HepG2 (cell line): ENCODE measurements around the gene ZNF117. TPM values are rescaled to one million over a fixed set of nuclear protein-coding genes. Genes with fewer than 3 reads are reported as not detected.
A peak's percentile ranks its signal among the peaks of the same experiment; 100 is the strongest.

Experiments used
- ATAD3A ChIP-seq: sonication (generic); formaldehyde crosslinking; IDR thresholded peaks from 2 replicates; pipeline ENCODE4 v1.4.0; 2020; ENCODE audit warnings: missing genetic modification reagents
- HNRNPLL ChIP-seq: fragments of 200-400 bp; formaldehyde crosslinking; IDR thresholded peaks from 2 replicates; pipeline ENCODE4 v1.6.1; 2017; ENCODE audit warnings: mild to moderate bottlenecking, low read depth, low read length; ENCODE audit not compliant: poor library complexity, severe bottlenecking
- KLF9 ChIP-seq: IDR thresholded peaks from 2 replicates; pipeline ENCODE4 v1.6.1; 2016; ENCODE audit warnings: low read depth
- MAFK ChIP-seq, 2 experiments: IDR thresholded peaks in 1 of 2; conservative IDR thresholded peaks in 1 of 2; 2 replicates each; pipeline ENCODE4 v1.6.1; 2011; ENCODE audit warnings: improper control_type of control experiment in 2 of 2, low read length in 2 of 2
- MAZ ChIP-seq, 2 experiments: sonication (generic) in 1 of 2; formaldehyde crosslinking in 1 of 2; IDR thresholded peaks; 2 replicates each; pipeline versions ENCODE4 v1.5.0 to v1.6.1; 2012 to 2020; ENCODE audit warnings: low read depth in 2 of 2, mild to moderate bottlenecking in 2 of 2, borderline replicate concordance in 1 of 2, improper control_type of control experiment in 1 of 2, low read length in 1 of 2, missing genetic modification reagents in 1 of 2, moderate library complexity in 1 of 2
- MIXL1 ChIP-seq: IDR thresholded peaks from 2 replicates; pipeline ENCODE4 v1.6.1; 2016
- NPAS2 ChIP-seq: sonication (generic); formaldehyde crosslinking; IDR thresholded peaks from 2 replicates; pipeline ENCODE4 v1.8.0; 2022; ENCODE audit warnings: mild to moderate bottlenecking, missing genetic modification reagents, borderline replicate concordance
- PCBP1 ChIP-seq: fragments of 200-400 bp; formaldehyde crosslinking; IDR thresholded peaks from 2 replicates; pipeline ENCODE4 v1.6.1; 2017; ENCODE audit warnings: mild to moderate bottlenecking, low read depth, low read length, borderline replicate concordance
- RCOR2 ChIP-seq: IDR thresholded peaks from 2 replicates; pipeline ENCODE4 v1.6.1; 2016; ENCODE audit warnings: missing biosample characterization, missing genetic modification reagents
- REL ChIP-seq: sonication (generic); formaldehyde crosslinking; conservative IDR thresholded peaks from 2 replicates; pipeline ENCODE4 v1.8.0; 2022; ENCODE audit warnings: mild to moderate bottlenecking, missing genetic modification reagents, moderate library complexity
- SP4 ChIP-seq: sonication (generic); formaldehyde crosslinking; IDR thresholded peaks from 2 replicates; pipeline ENCODE4 v1.8.1; 2023; ENCODE audit warnings: mild to moderate bottlenecking, missing genetic modification reagents
- TBP ChIP-seq: sonication (generic); formaldehyde crosslinking; IDR thresholded peaks from 2 replicates; pipeline ENCODE4 v1.5.0; 2020; ENCODE audit warnings: missing genetic modification reagents
- ZMYM3 ChIP-seq: sonication (generic); formaldehyde crosslinking; IDR thresholded peaks from 2 replicates; pipeline ENCODE4 v1.5.1; 2020; ENCODE audit warnings: mild to moderate bottlenecking, missing genetic modification reagents
- ZNF251 ChIP-seq: sonication (generic); formaldehyde crosslinking; IDR thresholded peaks from 2 replicates; pipeline ENCODE4 v1.9.0; 2021; ENCODE audit warnings: mild to moderate bottlenecking, missing genetic modification reagents
- ZNF570 ChIP-seq: sonication (generic); formaldehyde crosslinking; IDR thresholded peaks from 2 replicates; pipeline ENCODE4 v1.4.0; 2020; ENCODE audit warnings: mild to moderate bottlenecking, missing genetic modification reagents, borderline replicate concordance
- ZNF850 ChIP-seq: sonication (generic); formaldehyde crosslinking; conservative IDR thresholded peaks from 2 replicates; pipeline ENCODE4 v1.9.0; 2021; ENCODE audit warnings: mild to moderate bottlenecking, missing genetic modification reagents
- polyA plus RNA-seq, 8 experiments: library from polyadenylated mRNA; depleted of rRNA in 3 of 8; stranded (reverse) in 7 of 8; unstranded in 1 of 8; fragments of >200 nt; fragmentation: Illumina TruSeq in 4 of 8; extraction: Trizol in 4 of 8; gene quantifications; 2 replicates each; pipeline versions ENCODE4 v1.2.1 to v1.2.3, GENCODE V29; 2011 to 2016; ENCODE audit warnings: low read depth in 4 of 8, missing spikeins in 1 of 8, mixed read lengths in 1 of 8; ENCODE audit not compliant: insufficient read depth in 1 of 8
- total RNA-seq, 5 experiments: library from RNA; depleted of rRNA; stranded (reverse); fragments of >200 nt; fragmentation: Illumina TruSeq; extraction: Trizol; gene quantifications; 2 replicates each; pipeline ENCODE4 v1.2.3, GENCODE V29; 2016; ENCODE audit warnings: low read depth in 1 of 5
- TF ChIP-seq, protein P1 (sequence below): sonication (generic); formaldehyde crosslinking; conservative IDR thresholded peaks from 2 replicates; pipeline ENCODE4 v1.5.0; 2020; ENCODE audit warnings: missing genetic modification reagents
- TF ChIP-seq, protein P2 (sequence below): sonication (generic); formaldehyde crosslinking; IDR thresholded peaks from 2 replicates; pipeline ENCODE4 v1.4.0; 2020; ENCODE audit warnings: missing genetic modification reagents

The ZNF117 gene
- total and polyA plus RNA-seq, 2 of the 13 experiments (the other 11 are each of a cell fraction or from before 2014, with no cell fraction given), result 6.6 to 20.0 TPM

- TF ChIP-seq MAFK (conservative IDR thresholded peaks at IDR 0.05 in 1 of 2, IDR thresholded peaks at IDR 0.05 in 1 of 2; ENCODE audit: low read length in 2 of 2) (peak in 1 of 2 experiments; percentile 16; a peak in 1 of 4 replicates), MIXL1 (CRISPR knock-in tag) (peak; percentile 86), KLF9 (CRISPR knock-in tag) (peak; percentile 75; the same call in 1 of the 2 replicates), PCBP1 (no peak), REL (CRISPR knock-in tag) (no peak), ATAD3A (no peak), RCOR2 (CRISPR knock-in tag) (peak; percentile 94), HNRNPLL (no peak), SP4 (CRISPR knock-in tag) (peak; percentile 49; the same call in 1 of the 2 replicates), ZNF251 (CRISPR knock-in tag) (no peak), ZNF570 (CRISPR knock-in tag) (no peak), TBP (no peak), NPAS2 (CRISPR knock-in tag) (no peak), ZNF850 (no peak), ZMYM3 (peak; percentile 49; the same call in 1 of the 2 replicates), MAZ (IDR thresholded peaks at IDR 0.05; ENCODE audit: borderline replicate concordance, low read depth, low read length) (no peak), MAZ (CRISPR knock-in tag; IDR thresholded peaks at IDR 0.05; ENCODE audit: low read depth) (no peak)
- TF ChIP-seq, protein P1, sequence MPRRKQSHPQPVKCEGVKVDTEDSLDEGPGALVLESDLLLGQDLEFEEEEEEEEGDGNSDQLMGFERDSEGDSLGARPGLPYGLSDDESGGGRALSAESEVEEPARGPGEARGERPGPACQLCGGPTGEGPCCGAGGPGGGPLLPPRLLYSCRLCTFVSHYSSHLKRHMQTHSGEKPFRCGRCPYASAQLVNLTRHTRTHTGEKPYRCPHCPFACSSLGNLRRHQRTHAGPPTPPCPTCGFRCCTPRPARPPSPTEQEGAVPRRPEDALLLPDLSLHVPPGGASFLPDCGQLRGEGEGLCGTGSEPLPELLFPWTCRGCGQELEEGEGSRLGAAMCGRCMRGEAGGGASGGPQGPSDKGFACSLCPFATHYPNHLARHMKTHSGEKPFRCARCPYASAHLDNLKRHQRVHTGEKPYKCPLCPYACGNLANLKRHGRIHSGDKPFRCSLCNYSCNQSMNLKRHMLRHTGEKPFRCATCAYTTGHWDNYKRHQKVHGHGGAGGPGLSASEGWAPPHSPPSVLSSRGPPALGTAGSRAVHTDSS (CRISPR knock-in tag), result no peak
- TF ChIP-seq, protein P2, sequence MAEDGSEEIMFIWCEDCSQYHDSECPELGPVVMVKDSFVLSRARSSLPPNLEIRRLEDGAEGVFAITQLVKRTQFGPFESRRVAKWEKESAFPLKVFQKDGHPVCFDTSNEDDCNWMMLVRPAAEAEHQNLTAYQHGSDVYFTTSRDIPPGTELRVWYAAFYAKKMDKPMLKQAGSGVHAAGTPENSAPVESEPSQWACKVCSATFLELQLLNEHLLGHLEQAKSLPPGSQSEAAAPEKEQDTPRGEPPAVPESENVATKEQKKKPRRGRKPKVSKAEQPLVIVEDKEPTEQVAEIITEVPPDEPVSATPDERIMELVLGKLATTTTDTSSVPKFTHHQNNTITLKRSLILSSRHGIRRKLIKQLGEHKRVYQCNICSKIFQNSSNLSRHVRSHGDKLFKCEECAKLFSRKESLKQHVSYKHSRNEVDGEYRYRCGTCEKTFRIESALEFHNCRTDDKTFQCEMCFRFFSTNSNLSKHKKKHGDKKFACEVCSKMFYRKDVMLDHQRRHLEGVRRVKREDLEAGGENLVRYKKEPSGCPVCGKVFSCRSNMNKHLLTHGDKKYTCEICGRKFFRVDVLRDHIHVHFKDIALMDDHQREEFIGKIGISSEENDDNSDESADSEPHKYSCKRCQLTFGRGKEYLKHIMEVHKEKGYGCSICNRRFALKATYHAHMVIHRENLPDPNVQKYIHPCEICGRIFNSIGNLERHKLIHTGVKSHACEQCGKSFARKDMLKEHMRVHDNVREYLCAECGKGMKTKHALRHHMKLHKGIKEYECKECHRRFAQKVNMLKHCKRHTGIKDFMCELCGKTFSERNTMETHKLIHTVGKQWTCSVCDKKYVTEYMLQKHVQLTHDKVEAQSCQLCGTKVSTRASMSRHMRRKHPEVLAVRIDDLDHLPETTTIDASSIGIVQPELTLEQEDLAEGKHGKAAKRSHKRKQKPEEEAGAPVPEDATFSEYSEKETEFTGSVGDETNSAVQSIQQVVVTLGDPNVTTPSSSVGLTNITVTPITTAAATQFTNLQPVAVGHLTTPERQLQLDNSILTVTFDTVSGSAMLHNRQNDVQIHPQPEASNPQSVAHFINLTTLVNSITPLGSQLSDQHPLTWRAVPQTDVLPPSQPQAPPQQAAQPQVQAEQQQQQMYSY (CRISPR knock-in tag), result no peak
Observed at GRCh38 chr7:64999165-65000004, 8.5 kb upstream of the ZNF117 start (continued).
